DOHH2 (cell line): Measurements from ENCODE around the gene ALDH1B1.

ENCODE experiments used
- H3F3A ChIP-seq: fragments of 200-600 bp; sonication (generic), shearing (Covaris generic); 2 replicates; pipeline ENCODE4 v1.6.0; 2016; ENCODE audit warnings: antibody characterized with exemption, mild to moderate bottlenecking; ENCODE audit not compliant: control insufficient read depth, insufficient read depth
- H3K27ac ChIP-seq: fragments of 200-600 bp; sonication (generic); 2 replicates; pipeline ENCODE4 v1.5.1; 2014; ENCODE audit warnings: low read depth, mild to moderate bottlenecking, low read length, moderate library complexity
- H3K27me3 ChIP-seq: fragments of 200-600 bp; sonication (generic); 2 replicates; pipeline ENCODE4 v1.6.1; 2014; ENCODE audit warnings: mild to moderate bottlenecking, low read length, mixed read lengths; ENCODE audit not compliant: control insufficient read depth
- H3K36me3 ChIP-seq: fragments of 200-600 bp; sonication (generic); 2 replicates; pipeline ENCODE4 v1.6.1; 2014; ENCODE audit warnings: mild to moderate bottlenecking, low read length, moderate library complexity, mixed read lengths; ENCODE audit not compliant: control insufficient read depth
- H3K4me1 ChIP-seq: fragments of 200-600 bp; sonication (generic); 2 replicates; pipeline ENCODE4 v1.6.1; 2014; ENCODE audit warnings: mild to moderate bottlenecking, low read length, mixed read lengths; ENCODE audit not compliant: control insufficient read depth
- H3K4me2 ChIP-seq: fragments of 200-600 bp; sonication (generic); 2 replicates; pipeline ENCODE4 v1.6.0; 2014; ENCODE audit warnings: mild to moderate bottlenecking, low read length, moderate library complexity
- H3K4me3 ChIP-seq: fragments of 200-600 bp; sonication (generic); 2 replicates; pipeline ENCODE4 v1.5.1; 2014; ENCODE audit warnings: mild to moderate bottlenecking, low read length, mixed read lengths
- H3K79me2 ChIP-seq: fragments of 200-600 bp; sonication (generic); 2 replicates; pipeline ENCODE4 v1.6.1; 2014; ENCODE audit warnings: mild to moderate bottlenecking, low read length, mixed read lengths; ENCODE audit not compliant: control insufficient read depth
- H3K9me2 ChIP-seq: fragments of 200-600 bp; sonication (generic); replicated peaks from 2 replicates; pipeline ENCODE4 v1.6.1; 2014; ENCODE audit warnings: mild to moderate bottlenecking, low read length, mixed read lengths; ENCODE audit not compliant: control insufficient read depth
- H3K9me3 ChIP-seq: fragments of 200-600 bp; sonication (generic); 2 replicates; pipeline ENCODE4 v1.6.1; 2014; ENCODE audit warnings: antibody characterized with exemption, low read length, mixed read lengths; ENCODE audit not compliant: control insufficient read depth, insufficient read depth
- H4K20me1 ChIP-seq: fragments of 200-600 bp; sonication (generic); 2 replicates; pipeline ENCODE4 v1.6.0; 2014; ENCODE audit warnings: low read depth, mild to moderate bottlenecking, antibody characterized with exemption, low read length, moderate library complexity; ENCODE audit not compliant: control insufficient read depth, insufficient read depth
- EZH2phosphoT487 ChIP-seq: fragments of 200-600 bp; sonication (generic); IDR thresholded peaks from 2 replicates; pipeline ENCODE4 v1.6.1; 2017; ENCODE audit warnings: borderline replicate concordance, mild to moderate bottlenecking, antibody characterized with exemption, low read length, moderate library complexity, mixed read lengths
- TF ChIP-seq, protein P1 (sequence below): fragments of 200-600 bp; sonication (generic); IDR thresholded peaks from one replicate; pipeline ENCODE4 v1.5.1; 2014; ENCODE audit warnings: antibody characterized with exemption, mild to moderate bottlenecking, low read depth, low read length; ENCODE audit not compliant: poor library complexity, severe bottlenecking

ALDH1B1 gene

DNA sequence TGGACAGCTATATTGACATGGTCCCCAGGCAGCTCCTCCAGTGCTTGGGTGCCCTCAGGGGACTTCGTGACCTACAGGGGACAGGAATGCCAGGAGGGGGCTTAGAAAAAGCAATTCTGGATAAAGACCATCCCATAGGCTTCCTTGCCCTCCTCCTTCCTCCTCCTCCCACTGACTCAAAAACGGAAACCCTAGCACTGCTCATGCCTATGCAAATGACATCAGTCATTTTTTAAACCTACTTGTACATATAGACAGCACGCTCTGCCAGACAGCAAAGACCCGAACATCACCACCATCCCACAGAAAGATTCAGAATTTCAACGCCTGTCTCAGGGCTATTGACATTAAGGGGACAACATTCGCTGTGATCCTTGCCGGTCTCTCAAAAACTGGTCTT is 20.8 kb downstream of the ALDH1B1 start:
- peaks cover 4% of the 10 kb centered on the region; the same call in 1 of the 2 replicates for H3K27me3 ChIP-seq
- H3K4me2 ChIP-seq, result peak overlapping the region; percentile 22; the same call in 1 of the 2 replicates
- TF ChIP-seq, protein P1, sequence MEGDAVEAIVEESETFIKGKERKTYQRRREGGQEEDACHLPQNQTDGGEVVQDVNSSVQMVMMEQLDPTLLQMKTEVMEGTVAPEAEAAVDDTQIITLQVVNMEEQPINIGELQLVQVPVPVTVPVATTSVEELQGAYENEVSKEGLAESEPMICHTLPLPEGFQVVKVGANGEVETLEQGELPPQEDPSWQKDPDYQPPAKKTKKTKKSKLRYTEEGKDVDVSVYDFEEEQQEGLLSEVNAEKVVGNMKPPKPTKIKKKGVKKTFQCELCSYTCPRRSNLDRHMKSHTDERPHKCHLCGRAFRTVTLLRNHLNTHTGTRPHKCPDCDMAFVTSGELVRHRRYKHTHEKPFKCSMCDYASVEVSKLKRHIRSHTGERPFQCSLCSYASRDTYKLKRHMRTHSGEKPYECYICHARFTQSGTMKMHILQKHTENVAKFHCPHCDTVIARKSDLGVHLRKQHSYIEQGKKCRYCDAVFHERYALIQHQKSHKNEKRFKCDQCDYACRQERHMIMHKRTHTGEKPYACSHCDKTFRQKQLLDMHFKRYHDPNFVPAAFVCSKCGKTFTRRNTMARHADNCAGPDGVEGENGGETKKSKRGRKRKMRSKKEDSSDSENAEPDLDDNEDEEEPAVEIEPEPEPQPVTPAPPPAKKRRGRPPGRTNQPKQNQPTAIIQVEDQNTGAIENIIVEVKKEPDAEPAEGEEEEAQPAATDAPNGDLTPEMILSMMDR, result no peak
- no peak for TF ChIP-seq EZH2phosphoT487

DNA sequence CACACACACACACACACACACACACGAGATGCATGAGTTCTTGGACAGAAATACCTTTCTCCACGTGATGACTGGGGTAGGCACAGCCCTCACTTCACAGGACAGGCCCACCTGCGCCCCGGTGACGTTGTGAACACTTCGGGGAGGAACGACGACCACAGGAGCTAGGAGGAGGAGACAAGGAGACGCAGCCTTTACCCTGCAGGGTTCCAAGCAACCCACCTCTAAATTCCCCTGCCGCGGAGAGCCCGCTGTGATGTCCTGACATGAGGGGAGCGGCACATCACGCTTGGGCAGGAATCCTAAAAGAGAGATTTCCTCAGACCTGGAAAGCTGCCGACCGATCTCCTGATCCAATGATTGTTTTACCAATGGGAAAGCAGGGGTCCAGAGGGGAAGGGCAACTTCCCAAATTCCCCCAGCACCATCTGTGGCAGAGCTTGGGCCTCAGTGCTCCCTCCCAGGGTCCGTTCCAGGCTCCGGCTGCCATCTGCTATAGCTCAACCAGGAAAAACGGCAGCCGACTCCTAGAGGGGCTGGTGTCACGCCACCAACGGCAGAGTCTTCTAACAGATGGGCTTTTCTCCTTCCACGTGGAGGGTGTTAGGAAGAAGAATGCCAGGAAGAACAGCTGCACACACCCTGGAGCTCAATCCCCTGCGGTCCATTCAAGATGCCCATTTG is 21.7 kb downstream of the ALDH1B1 start:
- H3K4me3 ChIP-seq, result no peak overlapping the region
- H3K4me1 ChIP-seq, result peaks cover 7% of the 10 kb centered on the region
- no peaks in the 10 kb centered on the region for H3F3A ChIP-seq

More for the DNA sequence above, 20.8 kb downstream of the ALDH1B1 start:
- H4K20me1 ChIP-seq, result no peaks in the 10 kb centered on the region
- H3K4me1 ChIP-seq, result peaks cover 7% of the 10 kb centered on the region
- no peaks in the 10 kb centered on the region for H3K36me3 ChIP-seq
- H3F3A ChIP-seq, result no peaks in the 10 kb centered on the region
- no peaks in the 10 kb centered on the region for H3K9me2 ChIP-seq
- H3K9me3 ChIP-seq, result no peaks in the 10 kb centered on the region
- no peak overlapping the region for H3K4me3 ChIP-seq
- H3K27ac ChIP-seq, result no peak overlapping the region
- no peaks in the 10 kb centered on the region for H3K79me2 ChIP-seq

DNA sequence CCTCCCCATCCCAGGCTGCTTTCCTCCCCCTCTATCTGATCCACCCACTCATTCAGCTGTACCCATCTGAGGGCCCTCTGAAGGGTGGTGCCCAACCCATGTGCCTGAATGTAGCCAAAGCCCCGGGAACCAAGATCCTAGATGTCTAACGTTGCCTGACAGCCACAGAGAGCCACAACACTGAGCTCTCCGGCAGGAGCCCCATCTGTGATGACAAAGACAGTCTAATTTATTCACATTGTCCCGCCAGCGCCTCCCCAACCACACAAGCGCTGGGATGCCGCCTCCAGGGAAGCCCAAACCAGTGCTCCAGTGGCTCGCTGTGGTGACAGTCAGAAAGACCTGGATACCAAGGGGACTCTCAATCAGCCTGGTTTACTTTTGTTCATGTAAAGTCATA is 23.4 kb downstream of the ALDH1B1 start:
- TF ChIP-seq EZH2phosphoT487, result no peak
- TF ChIP-seq, protein P1, result no peak
- no peak overlapping the region for H3K27ac ChIP-seq
- H3K27me3 ChIP-seq, result 0 out of 2 replicates have a peak, but pooled peaks cover under 1% of the 10 kb centered on the region
- H3K4me1 ChIP-seq, result peaks cover 7% of the 10 kb centered on the region
- H3K9me3 ChIP-seq, result no peaks in the 10 kb centered on the region
- no peaks in the 10 kb centered on the region for H3K79me2 ChIP-seq
- H3K36me3 ChIP-seq, result no peaks in the 10 kb centered on the region
- H4K20me1 ChIP-seq, result no peaks in the 10 kb centered on the region
- H3K4me2 ChIP-seq, result no peak overlapping the region
- no peaks in the 10 kb centered on the region for H3K9me2 ChIP-seq
- H3K4me3 ChIP-seq, result no peak overlapping the region
- H3F3A ChIP-seq, result no peaks in the 10 kb centered on the region

More for the DNA sequence above, 21.7 kb downstream of the ALDH1B1 start:
- Histone ChIP-seq H3K27ac (no peak overlapping the region), H3K36me3 (no peaks in the 10 kb centered on the region), H3K4me2 (no peak overlapping the region), H3K27me3 (0 out of 2 replicates have a peak, but pooled peaks cover 4% of the 10 kb centered on the region), H3K9me3 (no peaks in the 10 kb centered on the region), H4K20me1 (no peaks in the 10 kb centered on the region), H3K79me2 (no peaks in the 10 kb centered on the region), H3K9me2 (no peaks in the 10 kb centered on the region)
- TF ChIP-seq, protein P1, result no peak
- TF ChIP-seq EZH2phosphoT487, result no peak
